Right cardiac atrium (tissue), 5 donors: ENCODE data around the gene AGMO. TPM values are rescaled to one million over a fixed set of nuclear protein-coding genes. Genes with fewer than 3 reads are reported as not detected.

Experiments used
- ATAC-seq, 2 donors: fragments of 200-7000 bp; cut with Tn5 transposase; one replicate each; pipeline versions ENCODE4 v1.8.0 to v1.9.1; 2020; ENCODE audit warnings: moderate library complexity in 2 of 2, mild to moderate bottlenecking in 1 of 2
- DNase-seq, 3 donors: peaks; one replicate each; pipeline ENCODE4 v3.0.0-alpha.2; 2020
- H3K27ac ChIP-seq: one replicate; pipeline ENCODE4 v1.5.1; 2013; ENCODE audit warnings: mild to moderate bottlenecking, low read length, control low read depth, moderate library complexity
- H3K27me3 ChIP-seq: one replicate; pipeline ENCODE4 v1.6.1; 2013; ENCODE audit not compliant: control insufficient read depth, insufficient read depth
- H3K4me1 ChIP-seq: one replicate; pipeline ENCODE4 v1.6.1; 2013; ENCODE audit warnings: low read length; ENCODE audit not compliant: control insufficient read depth, insufficient read depth
- H3K4me3 ChIP-seq: one replicate; pipeline ENCODE4 v1.5.1; 2013; ENCODE audit warnings: low read length, control low read depth
- H3K9me3 ChIP-seq: one replicate; pipeline ENCODE4 v1.6.1; 2013; ENCODE audit warnings: low read length; ENCODE audit not compliant: control insufficient read depth
- WGBS: extraction: QIAGEN DNeasy Blood & Tissue Kit; methylation state at CpG from one replicate; pipeline ENCODE4 v1.1.7; 2013; 5-methylcytosine and 5-hydroxymethylcytosine counted together
- intact Hi-C, 4 donors: fragments of 100-400 bp; cut with DNase I; formaldehyde crosslinking; loops; one replicate each; pipeline versions ENCODE4 v1.11.0 to v1.14.0; 2022 to 2023
- polyA plus RNA-seq: library from polyadenylated mRNA; stranded (reverse); fragments of 200-250 nt; gene quantifications from one replicate; pipeline ENCODE4 v1.2.3, GENCODE V29; 2013
- total RNA-seq, 4 donors: library from RNA; stranded (reverse); fragmentation: NEBNext Ultra II Directional; extraction: Animal tissue kit (Norgen Biotek cat#: 25700); gene quantifications; one replicate each; pipeline ENCODE4 v1.2.1, GENCODE V29; 2021
- donor health status: healthy with polysubstance abuse.
- donor health status: DM: no; HTN: yes; CAD: no.
- donor health status: DM: no; HTN: no; CAD: no.
- donor health status: DM: no; HTN: yes; CAD: no; lungs with severe emphysema.
- donor health status: DM: yes; HTN: yes; CAD: no.

Gene AGMO
- total and polyA plus RNA-seq, 5 donors: 0.15 to 0.29 TPM; not detected in 3

DNA sequence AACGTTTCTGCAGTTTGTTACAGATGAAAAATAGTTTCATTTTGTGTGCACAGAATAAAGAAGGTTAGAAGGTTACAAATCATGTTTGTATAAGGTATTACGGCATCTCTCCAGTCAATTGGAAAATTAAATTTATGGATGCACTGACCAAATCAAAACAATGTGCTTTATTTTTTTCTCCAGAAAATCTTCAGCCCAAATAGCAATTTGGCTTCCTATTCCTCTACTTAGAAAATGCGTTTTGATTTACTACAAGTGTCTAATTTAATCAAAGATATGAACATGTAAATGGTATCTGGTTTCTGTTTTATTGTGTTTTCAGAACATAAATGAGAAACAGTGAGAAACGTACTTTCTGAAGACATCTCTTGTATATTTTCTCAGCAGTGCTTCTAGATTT, 63.4 kb downstream of the AGMO start:
- Histone ChIP-seq H3K4me1 (no peaks in the 10 kb centered on the region), H3K9me3 (no peaks in the 10 kb centered on the region), H3K27me3 (no peaks in the 10 kb centered on the region), H3K4me3 (no peak overlapping the region), H3K27ac (no peak overlapping the region)
- no peak for DNase-seq
- intact Hi-C loops: no loop called here
- 65% methylated on average over 4 of the region's 4 CpGs for WGBS
- no peak for ATAC-seq

DNA sequence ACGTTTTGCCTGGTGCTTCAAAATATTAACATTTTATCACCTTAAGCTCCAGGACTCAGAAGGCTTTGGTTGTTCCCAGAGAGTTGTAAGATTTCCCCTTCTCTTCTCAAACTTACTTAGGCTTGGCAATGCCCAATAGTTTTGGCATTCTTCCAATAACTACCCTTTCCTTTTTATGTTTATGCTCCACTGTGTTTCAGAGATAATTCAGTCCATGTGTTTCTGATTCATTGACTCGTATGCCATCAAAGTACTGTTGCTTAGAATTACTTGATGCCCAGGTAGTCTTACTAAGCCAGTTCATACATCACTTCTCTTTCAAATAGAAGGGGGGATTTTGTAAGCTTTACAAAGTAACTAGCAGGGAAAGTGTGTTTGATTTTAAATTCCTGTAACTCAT, 66.6 kb downstream of the AGMO start:
- ATAC-seq: no peak
- H3K27ac ChIP-seq: no peak overlapping the region
- no peaks in the 10 kb centered on the region for H3K9me3 ChIP-seq
- 84% methylated on average over 2 of the region's 2 CpGs for whole genome bisulfite sequencing
- intact Hi-C loops: no loop called here
- H3K4me3 ChIP-seq: no peak overlapping the region
- no peaks in the 10 kb centered on the region for H3K4me1 ChIP-seq
- H3K27me3 ChIP-seq: no peaks in the 10 kb centered on the region
- no peak for DNase-seq

DNA sequence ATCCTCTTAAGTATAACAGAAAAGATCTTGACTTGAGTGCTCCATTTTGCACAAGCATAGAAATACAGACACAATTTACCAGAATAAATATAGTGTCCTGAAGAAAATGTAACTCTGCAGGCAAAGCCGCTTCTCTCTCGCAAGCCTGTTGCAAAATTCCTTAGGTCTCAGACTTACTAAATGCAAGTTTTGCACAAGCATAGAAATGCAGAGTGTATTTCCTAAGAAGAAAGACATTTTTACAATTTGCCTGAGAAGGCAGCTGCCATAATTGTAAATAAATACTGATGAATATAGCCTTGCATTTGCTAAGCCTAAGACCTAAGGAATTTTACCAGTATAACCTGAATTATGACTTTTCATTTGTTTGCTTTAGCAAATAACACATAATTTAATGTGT, 67.1 kb downstream of the AGMO start:
- no peak overlapping the region for H3K4me3 ChIP-seq
- H3K4me1 ChIP-seq: no peaks in the 10 kb centered on the region
- ATAC-seq (no peak), DNase-seq (no peak)
- H3K9me3 ChIP-seq: no peaks in the 10 kb centered on the region
- H3K27me3 ChIP-seq: no peaks in the 10 kb centered on the region
- intact Hi-C loops: no loop called here
- no peak overlapping the region for H3K27ac ChIP-seq
- 74% methylated on average over 2 of the region's 2 CpGs for WGBS

DNA sequence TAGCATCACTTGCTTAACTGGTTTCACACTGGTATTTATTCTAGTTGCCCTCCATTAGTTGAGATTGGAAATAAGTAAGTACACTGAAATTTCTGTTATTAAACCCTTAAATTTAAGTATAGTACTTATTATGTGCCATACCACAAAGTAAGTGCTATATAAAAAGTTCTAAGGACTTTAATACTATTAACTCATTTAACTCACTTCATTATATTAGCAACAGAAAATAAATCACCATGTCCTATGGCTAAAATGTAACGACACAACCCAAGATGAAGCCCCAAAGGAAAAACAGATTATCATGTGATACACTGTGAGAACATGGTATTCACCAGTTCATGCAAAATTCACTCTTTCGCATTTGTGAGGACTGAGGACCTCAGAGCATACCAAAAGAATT, 70.5 kb downstream of the AGMO start:
- Histone ChIP-seq H3K9me3 (no peaks in the 10 kb centered on the region), H3K27ac (no peak overlapping the region), H3K4me3 (no peak overlapping the region), H3K27me3 (no peaks in the 10 kb centered on the region), H3K4me1 (peaks cover 3% of the 10 kb centered on the region)
- no peak for ATAC-seq
- intact Hi-C loops: no loop called here
- DNase-seq: no peak
- 72% methylated on average over 2 of the region's 2 CpGs for WGBS

DNA sequence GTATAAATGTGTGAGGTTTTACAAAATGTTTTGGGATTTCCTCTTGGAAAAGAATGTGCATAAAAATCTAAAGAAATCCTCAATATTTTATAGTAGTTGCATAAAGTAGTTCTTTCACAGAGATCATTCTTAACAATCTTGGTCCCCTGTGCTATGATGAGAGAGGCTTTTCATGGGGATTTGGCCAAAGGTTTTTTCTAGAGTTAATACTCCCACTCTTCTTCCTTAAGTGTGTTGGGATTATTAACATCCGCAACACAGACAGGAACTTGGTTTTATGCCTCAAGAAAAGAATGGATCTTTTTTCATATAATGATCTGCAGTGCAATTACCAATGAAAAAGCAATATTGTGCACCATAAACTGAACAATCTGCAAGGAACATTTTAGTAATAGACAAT, 71.5 kb downstream of the AGMO start:
- Histone ChIP-seq H3K9me3 (no peaks in the 10 kb centered on the region), H3K4me1 (peaks cover 3% of the 10 kb centered on the region), H3K27ac (no peak overlapping the region), H3K27me3 (no peaks in the 10 kb centered on the region), H3K4me3 (no peak overlapping the region)
- WGBS: 44% methylated on average over 1 of the region's 1 CpG
- ATAC-seq (no peak), DNase-seq (no peak)
- intact Hi-C loops: no loop called here

DNA sequence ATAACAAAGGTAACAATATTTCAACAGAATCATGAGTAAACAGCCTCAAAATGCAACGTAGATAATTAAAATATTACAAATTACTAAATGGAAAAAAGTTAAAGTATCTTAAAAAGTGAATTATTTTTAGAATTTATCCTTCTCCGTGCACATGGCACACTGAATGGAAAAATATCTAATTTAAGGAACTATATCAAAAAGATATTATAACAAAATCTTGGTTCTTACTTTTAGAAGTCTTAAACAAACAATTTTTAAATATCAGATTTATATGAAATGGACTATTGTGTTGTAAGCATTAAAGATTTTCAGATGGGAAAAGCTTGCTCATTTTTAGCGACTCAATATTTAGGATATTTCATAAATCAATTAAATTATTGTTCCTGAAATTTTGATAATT, 72.0 kb downstream of the AGMO start:
- H3K4me1 ChIP-seq: peaks cover 3% of the 10 kb centered on the region
- intact Hi-C loops: no loop called here
- no peak overlapping the region for H3K27ac ChIP-seq
- H3K4me3 ChIP-seq: no peak overlapping the region
- no peaks in the 10 kb centered on the region for H3K27me3 ChIP-seq
- H3K9me3 ChIP-seq: no peaks in the 10 kb centered on the region
- WGBS: 59% methylated on average over 3 of the region's 3 CpGs
- no peak for DNase-seq
- no peak for ATAC-seq

DNA sequence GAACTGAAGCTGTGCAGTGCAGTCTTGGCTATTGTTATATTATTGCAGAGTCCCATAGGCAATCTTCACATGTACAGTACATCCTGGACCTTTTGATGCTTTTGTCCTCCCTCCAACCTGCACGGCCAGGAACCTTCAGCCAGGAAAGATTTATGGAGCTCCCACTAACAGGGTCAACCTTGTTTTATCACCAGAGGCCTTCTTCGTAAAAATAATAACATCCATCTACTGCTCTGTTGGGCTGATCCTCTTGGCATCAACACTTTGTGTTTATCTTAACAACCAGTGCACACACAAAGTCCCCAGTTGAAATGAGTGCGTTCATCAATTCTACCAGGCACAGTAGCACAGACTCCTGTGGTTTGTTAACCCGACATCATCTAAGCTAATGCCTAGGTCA, 72.4 kb downstream of the AGMO start:
- Histone ChIP-seq H3K9me3 (no peaks in the 10 kb centered on the region), H3K4me3 (no peak overlapping the region), H3K27ac (no peak overlapping the region), H3K27me3 (no peaks in the 10 kb centered on the region), H3K4me1 (peaks cover 3% of the 10 kb centered on the region)
- 44% methylated on average over 4 of the region's 4 CpGs for WGBS
- no peak for ATAC-seq
- intact Hi-C loops: no loop called here
- DNase-seq: peak in 1 of 3 donors; percentile 29

DNA sequence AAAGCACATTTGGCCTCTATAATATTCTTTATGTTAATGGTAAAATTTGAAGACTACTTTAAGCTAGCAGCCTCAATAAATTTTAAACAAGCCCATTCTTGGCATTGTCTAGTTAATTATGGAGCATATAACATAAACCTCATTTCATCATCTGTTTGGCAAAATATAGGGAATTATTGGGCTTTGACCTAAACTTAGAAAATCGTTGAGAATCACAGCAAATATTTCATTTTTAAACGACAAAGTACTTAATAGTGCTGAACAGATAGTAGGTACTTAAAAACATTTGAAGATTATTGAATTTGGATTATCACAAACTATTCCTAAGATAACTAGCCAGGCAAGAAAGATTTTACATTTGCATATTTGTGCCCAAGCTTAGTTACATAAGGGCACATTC, 73.4 kb downstream of the AGMO start:
- no peak overlapping the region for H3K4me3 ChIP-seq
- intact Hi-C loops: no loop called here
- peaks cover 3% of the 10 kb centered on the region for H3K4me1 ChIP-seq
- ATAC-seq (no peak), DNase-seq (no peak)
- H3K27me3 ChIP-seq: no peaks in the 10 kb centered on the region
- no peaks in the 10 kb centered on the region for H3K9me3 ChIP-seq
- WGBS: 71% methylated on average over 2 of the region's 2 CpGs
- no peak overlapping the region for H3K27ac ChIP-seq

DNA sequence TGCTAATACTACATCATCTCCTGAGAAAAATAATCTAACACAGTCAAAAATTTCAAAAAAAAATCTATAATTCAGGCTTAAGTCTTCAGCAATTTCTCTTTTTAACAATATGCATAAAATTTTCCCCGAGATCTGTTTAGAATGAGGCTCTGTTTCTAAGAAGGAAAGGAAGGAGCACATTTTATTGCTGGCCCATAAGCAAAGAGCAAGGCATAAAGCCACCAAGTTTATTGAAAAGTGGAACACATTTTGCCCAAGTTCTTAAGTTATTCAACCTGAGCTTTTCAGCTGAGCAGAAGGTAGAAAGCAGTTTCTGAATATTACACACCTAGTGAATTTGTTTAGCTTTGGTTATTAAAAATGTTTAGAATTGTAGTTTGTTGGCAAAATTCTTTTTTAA, 73.9 kb downstream of the AGMO start:
- H3K9me3 ChIP-seq: no peaks in the 10 kb centered on the region
- intact Hi-C loops: no loop called here
- ATAC-seq: no peak
- 88% methylated on average over 1 of the region's 1 CpG for WGBS
- no peak for DNase-seq
- H3K27ac ChIP-seq: no peak overlapping the region
- H3K4me1 ChIP-seq: peaks cover 3% of the 10 kb centered on the region
- H3K4me3 ChIP-seq: no peak overlapping the region
- H3K27me3 ChIP-seq: no peaks in the 10 kb centered on the region

DNA sequence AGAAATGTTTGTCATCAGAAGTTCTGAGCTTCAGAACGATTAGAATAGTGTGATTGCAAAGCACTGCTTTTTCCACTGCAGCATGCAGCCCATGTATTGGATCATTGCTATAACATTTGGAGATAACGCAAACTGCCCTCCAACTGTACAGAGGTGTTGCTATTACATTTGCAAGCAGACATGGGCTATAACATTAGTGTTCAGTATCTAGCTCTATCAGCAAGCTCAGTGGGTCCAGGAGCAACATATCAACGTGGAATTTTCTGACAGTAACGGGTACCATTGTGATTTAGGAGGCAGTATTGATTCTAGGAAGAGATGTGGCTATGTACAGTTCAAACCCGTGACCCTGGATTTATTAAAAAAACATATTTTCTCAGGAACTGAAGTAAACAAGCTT, 75.8 kb downstream of the AGMO start:
- H3K27ac ChIP-seq: no peak overlapping the region
- H3K9me3 ChIP-seq: no peaks in the 10 kb centered on the region
- DNase-seq (no peak), ATAC-seq (no peak)
- 70% methylated on average over 5 of the region's 5 CpGs for WGBS
- H3K4me1 ChIP-seq: peaks cover 3% of the 10 kb centered on the region
- intact Hi-C loops: no loop called here
- no peaks in the 10 kb centered on the region for H3K27me3 ChIP-seq
- H3K4me3 ChIP-seq: no peak overlapping the region

DNA sequence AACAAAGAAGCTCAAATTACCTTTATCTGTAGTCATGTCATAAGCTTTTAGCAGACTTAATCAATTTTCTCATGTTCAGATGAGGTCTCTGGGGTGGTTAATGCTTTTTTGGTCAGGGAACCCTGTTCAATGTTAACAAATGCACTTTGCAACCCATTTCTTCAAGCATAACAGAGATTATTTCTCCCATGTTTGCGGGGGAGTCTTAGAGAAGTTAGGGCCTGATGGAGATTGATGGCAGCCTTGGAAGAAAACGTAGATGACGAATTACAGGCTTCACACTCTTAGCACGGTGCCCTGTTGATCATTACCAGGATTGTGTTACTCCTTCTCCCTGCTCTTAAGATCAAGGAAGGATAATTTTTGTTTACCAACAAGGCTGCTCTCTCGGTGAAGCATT, 76.4 kb downstream of the AGMO start:
- Histone ChIP-seq H3K4me1 (peaks cover 3% of the 10 kb centered on the region), H3K27ac (no peak overlapping the region), H3K27me3 (no peaks in the 10 kb centered on the region), H3K4me3 (no peak overlapping the region), H3K9me3 (no peaks in the 10 kb centered on the region)
- DNase-seq (no peak), ATAC-seq (no peak)
- WGBS: 72% methylated on average over 5 of the region's 5 CpGs
- intact Hi-C loops: no loop called here

DNA sequence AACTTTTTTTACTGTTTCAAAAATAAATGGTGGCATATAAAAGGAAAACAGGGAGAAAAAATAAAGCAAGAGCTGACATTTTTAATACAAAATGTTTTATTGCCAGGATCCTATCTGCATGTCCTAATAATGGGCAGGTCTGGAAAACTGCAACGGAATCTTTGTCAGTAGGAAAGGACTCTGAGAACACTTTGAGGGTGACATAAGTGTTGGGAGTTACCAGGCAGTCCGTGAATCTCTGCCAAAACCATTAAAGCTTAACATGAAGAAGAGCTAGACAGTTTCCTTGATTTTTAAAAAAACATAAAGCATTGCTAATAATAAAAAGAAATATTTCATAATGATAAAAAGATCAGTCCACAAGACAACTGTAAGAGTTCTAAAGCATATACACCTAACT, 80.7 kb downstream of the AGMO start:
- Histone ChIP-seq H3K9me3 (no peaks in the 10 kb centered on the region), H3K27me3 (no peaks in the 10 kb centered on the region), H3K4me3 (no peak overlapping the region), H3K27ac (no peak overlapping the region), H3K4me1 (no peaks in the 10 kb centered on the region)
- ATAC-seq: no peak
- intact Hi-C loops: no loop called here
- WGBS: 17% methylated on average over 2 of the region's 2 CpGs
- no peak for DNase-seq
